GM18907 (cell line): ENCODE data around the gene RBPJL.
"Not testable (repeated sequence)": the region's sequence is repeated elsewhere in the genome, so short reads cannot be mapped to it uniquely, and the experiment has no call there.

Source experiments
- ATAC-seq: cut with Tn5 transposase; IDR thresholded peaks from one replicate; pipeline ENCODE4 v1.9.1; 2021; ENCODE audit warnings: mild to moderate bottlenecking, moderate library complexity; ENCODE audit not compliant: unreplicated experiment

The RBPJL gene

DNA sequence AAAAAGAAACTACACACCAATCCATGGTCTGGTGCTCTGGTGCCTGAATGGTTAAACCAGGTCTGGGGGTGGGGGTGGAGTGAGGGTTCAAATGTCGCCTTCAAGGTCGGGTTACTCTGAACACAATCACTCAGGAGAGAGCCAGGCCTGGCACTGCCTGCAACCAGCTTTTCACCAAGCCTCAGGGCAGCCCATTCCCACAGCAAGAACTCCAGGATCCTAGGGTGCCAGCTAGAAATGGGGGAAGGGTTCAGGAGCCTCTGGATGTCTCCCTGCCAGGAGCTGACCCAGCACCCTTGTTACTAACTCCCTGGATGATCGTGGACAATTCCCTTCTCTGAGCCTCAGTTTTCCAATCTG is 34.9 kb downstream of the RBPJL start:
- no peak for ATAC-seq

DNA sequence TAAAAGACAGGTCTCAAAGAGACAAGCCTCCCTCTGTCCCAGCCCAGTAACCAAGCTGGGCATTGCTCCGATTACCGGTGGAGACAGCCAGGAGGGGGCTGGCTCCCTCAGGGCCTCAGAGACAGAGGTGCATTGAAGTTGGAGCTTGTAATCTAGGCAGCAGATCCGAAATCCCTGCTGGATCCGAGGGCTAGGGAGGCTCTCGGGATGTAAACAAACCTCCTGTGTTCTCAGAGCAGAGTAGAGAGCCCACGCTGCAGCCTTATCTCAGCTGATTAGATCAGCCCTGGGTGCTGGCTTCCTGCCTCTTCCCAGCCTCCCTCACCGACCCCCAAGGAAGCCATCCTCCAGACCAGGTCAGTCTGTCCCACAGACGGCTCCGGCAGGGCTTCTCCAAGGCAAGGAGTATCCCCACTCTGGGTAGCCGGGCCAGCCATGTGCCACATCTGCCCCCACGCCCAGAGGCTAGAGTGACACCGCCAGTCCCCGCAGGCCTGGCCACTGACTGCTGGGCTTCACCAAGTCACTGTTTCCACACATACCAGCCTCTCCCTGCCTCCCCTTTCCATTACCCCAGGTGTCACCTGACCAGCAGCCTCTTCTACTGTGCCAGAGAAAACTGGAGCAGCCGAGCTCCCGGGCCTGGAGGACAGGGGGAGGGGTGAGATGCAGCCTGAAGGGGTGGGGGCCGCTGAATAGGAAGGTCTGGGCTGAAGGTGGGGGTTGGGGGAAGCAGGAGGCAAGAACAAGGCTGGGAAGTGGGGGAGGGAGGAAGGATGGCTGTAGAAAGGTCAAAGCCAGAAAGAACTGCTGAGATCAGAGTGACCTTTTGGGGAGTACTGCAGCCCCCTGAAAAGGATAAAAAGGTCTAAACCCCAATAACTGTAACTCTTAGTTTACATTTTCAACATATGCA is 35.6 kb downstream of the RBPJL start:
- no peak for ATAC-seq

DNA sequence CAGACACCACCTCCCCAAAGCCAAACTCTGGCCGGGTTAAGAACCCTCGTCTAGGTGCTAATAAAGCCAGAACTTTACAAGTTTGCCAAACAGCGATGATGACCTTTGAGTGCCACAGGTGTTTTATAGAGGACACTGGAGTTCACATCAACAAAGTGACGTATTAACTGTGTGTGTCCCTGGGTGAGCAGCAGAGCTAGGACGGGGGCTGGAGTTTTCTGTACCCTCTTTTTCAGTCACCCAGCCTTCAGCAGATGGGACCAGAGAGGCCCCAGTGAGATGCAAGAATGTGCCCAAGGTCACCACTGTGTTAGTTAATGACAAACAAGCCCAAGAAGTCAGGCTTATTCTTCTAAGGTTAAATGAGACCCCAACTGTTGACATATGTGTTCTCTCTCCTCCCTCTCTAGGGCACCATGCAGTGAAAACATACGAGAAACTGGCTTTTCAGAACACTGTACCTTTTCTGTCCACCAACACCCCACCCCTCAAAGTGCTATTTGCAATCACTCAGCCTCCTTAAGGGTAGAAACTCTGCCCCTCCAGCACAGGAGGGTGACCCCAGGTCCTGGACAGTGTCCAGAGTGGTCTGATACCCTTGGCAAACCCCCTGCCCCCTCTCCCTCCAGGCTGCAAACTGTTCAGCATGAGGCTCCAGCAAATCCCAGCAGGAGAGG is 36.4 kb downstream of the RBPJL start:
- no peak for ATAC-seq

DNA sequence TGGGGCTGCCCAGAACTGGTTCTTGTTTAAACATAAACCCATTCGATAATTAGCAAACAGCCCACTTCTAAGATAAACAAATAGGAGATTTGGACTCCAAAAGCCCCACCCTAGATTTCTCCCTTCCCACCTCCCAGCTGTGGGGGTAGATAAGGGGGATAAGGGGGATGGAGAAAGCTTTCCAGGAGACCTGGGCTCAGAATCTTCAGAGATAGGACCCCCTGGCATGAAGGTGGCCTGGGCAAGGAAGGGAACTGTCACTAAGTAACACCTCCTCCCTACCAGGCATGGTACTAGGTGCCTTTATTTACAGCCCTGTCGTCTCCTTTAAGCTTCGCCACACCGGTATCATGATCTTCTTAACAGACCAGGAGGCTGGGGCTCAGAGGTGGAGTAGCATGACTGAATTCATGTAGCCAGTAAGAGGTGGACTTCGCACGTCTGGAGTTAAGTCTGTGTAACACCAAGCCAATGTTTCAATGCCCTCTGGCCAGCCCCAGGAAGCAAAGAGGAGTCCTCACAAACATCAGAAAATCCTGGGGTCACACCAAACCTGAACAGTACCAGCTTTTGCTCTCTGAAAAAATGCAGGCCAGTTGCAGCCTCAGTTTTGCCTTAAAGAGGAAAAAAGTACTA is 37.0 kb downstream of the RBPJL start:
- ATAC-seq = no peak

DNA sequence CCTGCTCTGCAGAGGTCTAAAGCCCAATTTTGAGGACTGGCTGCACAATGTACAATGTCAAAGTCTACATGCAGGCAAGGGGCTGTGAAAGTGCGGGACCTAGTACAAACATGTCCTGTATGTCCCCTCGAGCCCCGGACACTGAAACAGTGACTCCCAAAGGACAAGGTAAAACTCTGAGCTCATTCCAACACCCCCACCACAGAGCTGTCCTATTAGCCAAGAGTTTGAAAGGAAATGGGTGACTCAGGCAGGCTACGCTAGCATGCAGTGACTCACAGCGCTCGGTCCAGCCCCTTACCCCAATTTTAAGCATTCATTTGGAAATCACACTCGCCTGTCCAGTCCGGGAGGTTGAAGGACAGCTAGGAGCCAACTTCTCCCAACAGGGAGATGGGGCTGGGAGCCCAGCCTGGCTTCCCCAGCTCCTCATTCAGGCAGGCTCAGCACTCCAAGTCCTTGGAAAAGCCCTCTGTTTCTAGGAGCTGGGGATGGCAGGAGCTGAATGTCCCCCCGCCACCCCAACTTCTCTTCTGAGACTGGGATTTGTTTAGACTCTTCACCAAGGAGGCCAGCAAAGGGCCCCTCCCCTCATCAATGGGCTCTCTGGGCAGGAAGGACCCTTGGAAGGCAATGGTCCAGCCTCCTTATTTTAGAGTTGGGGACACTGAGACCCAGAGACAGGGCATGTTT is 37.7 kb downstream of the RBPJL start:
- ATAC-seq = no peak

DNA sequence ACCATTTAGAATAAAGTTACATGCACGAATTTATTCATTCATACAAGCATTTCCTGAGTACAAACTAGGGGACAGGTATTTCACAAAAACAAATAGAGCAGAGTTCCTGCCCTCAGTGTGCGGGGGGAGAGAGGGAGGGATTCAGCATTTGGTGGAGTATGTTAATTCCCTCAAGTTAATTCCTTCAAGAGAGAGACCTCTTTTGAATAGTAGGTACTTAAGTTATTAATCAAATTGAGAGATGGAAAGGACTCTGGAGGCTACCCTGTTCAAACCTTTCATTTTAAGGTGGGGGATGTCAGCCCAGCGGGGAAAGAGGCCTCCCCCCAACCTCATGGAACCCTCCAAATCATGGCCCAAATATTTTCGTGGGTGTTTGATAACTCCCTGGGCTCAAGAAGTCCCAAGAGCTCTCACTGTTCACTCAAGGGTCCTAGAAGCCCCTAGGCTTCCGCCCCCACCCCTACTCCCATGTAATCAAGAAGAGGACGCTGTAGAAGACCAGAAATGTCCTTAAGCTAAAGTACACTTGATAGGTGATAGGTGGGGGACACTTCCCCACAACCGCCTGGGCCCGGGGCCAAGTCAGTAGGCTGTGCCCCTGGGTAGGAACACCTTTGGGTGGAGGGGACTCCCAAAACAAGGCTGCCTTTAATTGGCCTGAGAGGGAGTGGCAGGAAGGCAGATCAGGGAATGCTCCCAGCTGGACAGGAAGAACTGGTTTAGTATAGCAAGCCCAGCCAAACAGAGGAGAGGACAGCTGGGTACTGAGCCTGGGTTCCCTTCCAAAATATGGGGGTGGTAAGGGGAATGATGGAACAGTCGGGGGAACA is 38.7 kb downstream of the RBPJL start:
- ATAC-seq = no peak

DNA sequence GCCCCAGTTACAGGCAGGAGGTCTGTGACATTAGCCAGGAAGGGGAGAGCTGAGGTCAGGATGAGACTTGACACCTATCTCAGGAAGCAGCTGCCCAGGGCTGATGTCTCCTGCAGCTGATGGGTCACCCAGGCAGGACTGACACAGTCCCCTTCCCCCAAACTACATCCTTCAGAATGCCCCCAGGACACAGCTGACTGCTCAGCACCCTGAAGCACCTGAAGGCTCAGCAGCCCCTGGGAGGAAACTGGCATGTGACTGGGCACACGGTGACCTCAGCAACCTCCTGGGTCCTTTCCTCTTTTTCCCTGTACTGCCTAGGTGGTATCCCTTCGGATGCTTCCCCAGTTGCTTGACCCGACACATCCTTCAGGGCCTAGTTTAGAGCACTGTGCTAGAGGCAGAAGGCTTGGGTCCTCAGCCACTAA is 39.7 kb downstream of the RBPJL start:
- ATAC-seq = no peak

DNA sequence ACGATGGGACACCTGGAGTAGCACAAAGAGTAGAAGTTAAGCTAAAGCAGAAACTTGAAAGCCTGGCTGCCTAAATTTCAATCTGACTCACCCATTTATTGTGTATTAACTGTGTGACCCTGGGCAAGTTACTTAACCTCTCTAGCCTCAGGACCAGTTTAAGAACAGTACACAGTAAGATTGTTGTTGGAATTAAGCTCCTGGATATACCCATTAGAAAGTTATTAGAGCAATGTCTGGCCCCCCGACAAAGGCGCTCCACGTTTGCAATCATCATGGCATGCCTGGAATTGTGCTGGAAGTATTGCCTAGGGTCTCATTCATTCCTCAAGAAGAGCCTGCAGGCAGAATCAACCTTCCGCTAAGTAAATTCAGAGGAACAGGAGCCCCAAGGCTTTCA is 40.2 kb downstream of the RBPJL start:
- ATAC-seq = no peak

DNA sequence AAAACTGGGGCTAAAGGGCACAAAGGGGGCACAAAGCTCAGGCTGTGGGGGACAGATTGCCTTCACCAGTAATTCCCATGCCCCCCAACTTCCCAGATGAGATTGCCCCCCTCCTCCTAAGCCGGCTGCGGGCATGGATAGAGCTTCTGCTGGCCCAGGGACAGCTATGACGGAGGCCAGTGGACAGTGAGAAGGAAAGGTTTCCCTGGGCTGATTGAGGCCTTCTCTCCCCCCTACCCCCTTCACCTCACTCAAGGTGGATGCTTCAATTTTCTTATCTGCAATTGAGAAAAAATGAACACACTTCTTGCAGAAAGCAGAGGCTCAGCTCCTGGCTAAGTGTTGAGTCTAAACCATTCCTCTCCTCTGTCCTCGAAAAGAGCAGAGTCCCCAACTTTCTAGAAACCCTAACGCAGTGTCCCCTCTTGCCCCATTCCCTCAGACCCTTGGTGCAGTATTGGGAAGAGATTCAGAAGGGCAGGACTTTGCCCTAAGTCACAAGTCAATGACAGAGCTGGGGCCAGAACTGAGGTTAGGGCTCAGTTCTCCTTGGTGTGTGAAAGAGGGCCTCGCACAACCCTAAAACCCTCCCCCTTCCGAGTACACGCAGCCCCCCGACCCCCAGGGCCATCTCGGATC is 40.8 kb downstream of the RBPJL start:
- no peak for ATAC-seq

DNA sequence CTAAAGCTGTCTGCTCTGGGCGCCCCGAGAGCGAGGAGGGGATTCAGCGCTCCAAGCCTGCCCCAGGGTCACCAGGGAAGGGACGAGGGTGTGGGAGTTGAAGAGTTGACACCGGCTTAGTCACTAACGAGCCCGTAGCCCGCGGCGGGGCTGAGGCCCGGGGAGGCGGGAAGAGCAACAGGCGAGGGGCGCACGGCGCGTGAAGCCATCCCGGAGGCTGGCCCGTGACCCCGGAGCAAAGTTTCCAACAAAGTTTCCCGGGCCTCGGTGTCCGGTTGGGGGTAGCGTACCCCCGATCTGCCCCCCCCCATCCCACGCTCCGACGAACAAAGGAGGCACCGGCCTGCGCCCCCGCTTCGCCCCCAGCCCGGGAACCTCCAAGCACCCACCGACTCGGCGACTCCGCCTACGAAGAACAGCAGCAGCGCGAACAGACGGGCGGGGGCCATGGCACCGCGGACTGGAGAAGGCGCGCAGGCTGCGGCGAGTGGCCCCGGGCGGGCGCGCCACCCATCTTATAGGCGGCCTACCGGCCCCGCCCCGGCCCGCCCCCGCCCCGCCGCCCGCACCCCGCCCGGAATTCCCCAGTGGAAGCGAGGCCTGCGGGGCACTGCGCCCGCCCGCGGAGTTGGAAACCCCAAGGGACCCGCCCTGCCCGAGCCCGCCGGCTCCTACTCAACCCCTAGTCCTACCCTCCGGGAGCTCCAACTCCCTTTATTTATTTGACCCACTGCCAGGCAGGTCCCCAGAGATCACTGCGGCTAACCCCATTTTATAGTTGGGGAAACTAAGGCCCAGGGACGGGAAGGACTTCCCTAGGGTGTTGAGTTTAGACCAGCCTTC is 41.5 kb downstream of the RBPJL start, which contains the start of gene SDC4:
SDC4 (minus strand) TSS at position 489 of the 843 bp plus-strand sequence; CDS start at position 449, 40 bp downstream.
- ATAC-seq = peak; percentile 43

DNA sequence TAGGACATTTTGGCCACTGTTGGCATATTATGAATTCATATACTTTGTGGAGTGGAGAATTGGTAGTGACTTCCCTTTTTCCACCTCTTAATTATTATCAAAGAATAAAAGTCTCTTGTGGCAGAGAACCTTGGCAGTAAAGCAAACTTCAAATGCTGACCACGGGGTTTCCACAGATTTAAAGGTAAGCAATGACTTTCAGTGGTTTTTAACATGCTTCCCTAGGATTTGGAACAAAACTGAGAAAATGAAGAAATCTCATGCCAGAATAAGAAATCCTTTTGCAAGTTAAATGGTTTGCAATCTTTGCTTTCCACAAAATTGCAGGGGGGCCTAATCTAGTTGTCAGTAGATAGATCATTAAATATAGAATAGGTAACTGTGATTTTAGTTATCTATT is 43.6 kb downstream of the RBPJL start:
- ATAC-seq = no peak

DNA sequence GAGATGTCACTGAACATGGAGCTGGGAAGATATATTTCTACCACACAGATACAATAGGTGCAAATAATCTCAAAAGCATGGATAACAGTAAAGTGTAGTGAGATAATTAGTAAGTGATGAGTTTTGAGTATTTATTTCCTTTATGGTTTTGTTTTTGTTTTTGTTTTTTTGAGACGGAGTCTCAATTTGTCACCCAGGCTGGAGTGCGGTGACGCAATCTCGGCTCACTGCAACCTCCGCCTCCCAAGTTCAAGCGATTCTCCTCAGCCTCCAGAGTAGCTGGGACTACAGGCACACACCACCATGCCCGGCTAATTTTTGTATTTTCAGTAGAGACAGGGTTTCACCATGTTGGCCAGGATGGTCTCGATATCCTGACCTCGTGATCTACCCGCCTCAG is 44.2 kb downstream of the RBPJL start:
- ATAC-seq = not testable (repeated sequence)

DNA sequence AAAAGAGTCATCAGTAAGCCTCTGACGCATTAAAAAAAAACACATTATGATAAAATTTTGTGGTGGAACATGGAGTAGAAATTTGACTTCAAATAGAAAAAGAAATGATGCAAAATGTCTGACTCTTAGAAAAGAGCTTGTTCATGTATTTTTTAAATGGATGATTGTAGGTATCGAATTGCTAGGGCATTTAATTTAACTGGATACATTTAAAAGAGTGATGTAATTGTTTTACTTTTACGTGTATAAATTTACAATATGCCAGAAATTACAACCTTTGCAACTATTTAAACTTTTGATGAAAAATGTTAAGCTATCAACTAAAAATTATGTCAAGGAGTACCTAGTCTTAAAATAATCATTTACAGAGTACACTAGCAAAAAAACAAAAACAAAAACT is 46.1 kb downstream of the RBPJL start:
- ATAC-seq = no peak

DNA sequence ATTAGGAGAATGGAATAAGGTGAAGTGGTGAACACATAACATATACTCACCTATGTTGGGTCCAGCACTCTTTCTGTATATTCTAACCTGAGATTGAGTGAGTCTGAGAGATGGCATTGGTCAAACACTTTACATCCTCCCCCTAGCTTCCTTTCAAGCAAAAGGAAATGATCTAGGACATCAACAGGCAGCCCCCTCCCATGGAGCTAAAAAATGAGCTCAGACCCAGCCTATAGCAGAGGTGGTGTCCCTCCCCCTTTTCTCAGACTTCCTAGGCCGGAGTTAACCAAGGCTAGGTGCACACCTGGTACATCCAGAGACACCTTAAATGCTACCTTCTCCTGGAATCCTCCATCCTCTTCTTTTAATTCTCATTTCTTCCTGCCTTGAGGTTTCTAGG is 47.1 kb downstream of the RBPJL start:
- ATAC-seq = no peak

DNA sequence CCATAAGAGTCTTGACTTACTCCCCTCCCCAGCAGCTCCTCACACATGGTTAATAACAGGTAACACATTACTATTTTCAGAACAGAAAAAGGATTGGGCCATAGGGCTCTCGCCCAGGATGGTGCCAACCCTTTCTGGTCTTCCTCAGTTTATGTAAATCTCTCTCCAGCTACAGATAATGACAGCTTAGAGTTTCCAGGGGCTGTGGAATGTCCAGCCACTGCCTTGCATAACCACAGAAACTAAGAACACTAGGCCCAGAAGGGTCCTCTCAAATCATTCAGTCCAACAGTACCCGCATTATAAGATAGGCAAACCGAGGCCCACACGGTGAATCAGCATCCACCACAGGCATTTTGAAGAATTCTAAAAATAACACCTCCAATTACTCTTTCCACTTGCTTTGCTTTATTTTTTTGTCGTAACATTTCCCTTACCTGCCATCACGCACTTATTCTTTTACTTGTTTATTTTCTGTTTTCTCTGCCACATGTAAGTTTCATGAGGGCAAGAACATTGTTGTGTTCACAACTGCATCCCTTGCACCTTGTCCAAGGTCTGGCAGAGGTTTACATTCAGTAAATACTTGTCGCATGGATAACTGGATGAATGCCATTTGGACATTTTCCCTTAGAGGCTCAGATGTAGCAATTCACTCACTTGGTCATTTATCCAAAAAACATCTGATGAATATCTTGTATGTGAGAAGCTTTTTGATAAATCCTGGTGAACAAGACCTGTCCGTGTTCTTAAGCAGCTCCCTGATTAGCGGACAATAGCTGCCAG is 48.0 kb downstream of the RBPJL start:
- ATAC-seq = no peak

DNA sequence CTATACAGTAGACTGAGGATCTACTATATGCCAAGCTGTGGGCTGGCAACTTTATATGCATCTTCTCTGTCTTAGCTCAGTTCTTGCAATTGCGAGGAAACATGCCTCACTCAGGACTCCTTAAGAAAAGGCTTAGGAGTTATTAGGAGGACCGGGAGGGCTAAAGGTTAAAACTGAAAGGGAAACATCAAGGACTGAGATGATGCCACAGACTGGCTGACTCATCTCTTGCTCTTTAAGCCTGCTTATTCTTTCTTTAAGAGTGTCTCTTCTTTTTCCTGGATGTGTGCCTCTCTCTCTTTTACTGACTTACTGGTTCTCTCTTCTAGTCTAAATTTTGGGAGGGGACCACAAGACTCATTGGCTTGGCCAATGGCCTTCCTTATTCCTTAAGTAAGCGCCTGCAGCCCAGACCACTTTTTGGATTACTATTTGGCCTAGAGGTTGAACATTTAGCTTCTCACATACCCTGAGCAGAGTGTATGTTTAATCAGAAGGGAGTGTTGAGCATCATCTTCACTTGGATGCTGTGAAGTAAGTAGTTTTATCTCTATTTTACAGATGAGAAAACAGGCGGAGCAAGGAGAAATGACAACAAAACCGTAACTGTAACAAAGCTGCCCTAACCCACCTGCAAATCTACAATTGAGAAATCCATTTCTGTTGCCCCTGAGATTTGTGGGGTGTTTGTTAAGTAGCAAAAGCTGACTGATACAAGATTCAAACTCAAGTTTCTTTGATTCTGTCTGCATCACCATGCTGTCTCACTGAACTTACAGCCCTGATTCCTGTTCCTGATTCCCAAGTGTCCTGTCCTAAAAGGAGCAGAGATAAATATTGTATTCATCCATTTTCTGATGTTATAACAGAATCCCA is 48.8 kb downstream of the RBPJL start:
- ATAC-seq = no peak
